Stimulated activated CD8-positive, alpha-beta memory T cell treated with anti-CD3 and anti-CD28 coated beads, Interleukin-7, amount 100 ng/mL, for 24 hours (primary cell): ENCODE results near the gene SLC34A1.
A peak's percentile ranks its signal among the peaks of the same experiment; 100 is the strongest.

ENCODE experiments used
- DNase-seq: peaks from one replicate; pipeline ENCODE4 v3.0.0-alpha.2; 2020; ENCODE audit warnings: low read depth

SLC34A1 gene

GRCh38 chr5:177388521-177389052 is 4.4 kb downstream of the SLC34A1 start:
- no peak for DNase-seq

DNA sequence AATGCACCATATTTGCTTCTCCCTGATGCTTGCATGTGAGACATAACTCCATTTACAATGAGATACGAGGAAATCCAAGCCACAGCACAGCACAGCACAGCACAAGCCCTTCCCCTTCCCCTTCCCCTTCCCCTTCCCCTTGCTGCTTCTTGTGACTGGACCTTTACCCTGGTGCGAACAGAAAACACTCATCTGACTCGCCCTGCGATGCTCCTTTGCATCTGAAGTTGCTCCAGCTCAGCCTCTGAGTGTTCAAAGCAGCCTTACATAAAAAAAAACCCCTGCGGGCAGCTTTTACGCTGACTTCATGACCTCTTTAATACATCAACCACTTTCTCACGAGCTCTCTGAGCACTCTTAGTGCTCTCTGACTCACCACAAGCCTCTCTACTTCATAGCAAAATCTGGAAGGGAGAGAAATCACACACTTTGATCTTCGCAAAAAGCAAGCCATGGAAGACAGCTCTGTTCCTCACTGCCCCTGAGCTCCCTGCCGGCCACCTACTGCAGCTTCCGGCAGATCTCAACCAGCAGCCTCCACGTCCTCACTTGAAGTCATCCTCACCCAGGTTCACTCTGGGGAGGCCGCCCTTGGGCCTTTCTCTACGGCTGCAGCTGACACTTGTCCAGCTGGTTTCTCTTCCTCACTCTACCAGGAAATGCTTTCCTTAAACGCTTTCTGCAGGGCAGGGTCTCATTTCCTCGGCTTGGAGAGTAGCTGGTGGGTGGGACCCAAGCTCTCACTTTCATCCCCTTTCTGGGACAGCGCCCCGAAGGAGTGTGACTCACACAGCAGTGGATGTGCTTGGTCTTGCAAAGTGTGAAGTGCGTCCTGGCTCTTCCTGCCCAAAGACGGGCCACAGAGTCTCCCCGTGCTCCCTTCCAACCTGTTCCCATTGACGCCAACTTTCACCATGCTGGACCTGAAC is 5.3 kb downstream of the SLC34A1 start:
- no peak for DNase-seq

- DNase-seq, result peak; percentile 81
Observed at GRCh38 chr5:177390363-177391300, 6.4 kb downstream of the SLC34A1 start.

GRCh38 chr5:177392765-177393164 is 8.5 kb downstream of the SLC34A1 start:
- no peak for DNase-seq

DNA sequence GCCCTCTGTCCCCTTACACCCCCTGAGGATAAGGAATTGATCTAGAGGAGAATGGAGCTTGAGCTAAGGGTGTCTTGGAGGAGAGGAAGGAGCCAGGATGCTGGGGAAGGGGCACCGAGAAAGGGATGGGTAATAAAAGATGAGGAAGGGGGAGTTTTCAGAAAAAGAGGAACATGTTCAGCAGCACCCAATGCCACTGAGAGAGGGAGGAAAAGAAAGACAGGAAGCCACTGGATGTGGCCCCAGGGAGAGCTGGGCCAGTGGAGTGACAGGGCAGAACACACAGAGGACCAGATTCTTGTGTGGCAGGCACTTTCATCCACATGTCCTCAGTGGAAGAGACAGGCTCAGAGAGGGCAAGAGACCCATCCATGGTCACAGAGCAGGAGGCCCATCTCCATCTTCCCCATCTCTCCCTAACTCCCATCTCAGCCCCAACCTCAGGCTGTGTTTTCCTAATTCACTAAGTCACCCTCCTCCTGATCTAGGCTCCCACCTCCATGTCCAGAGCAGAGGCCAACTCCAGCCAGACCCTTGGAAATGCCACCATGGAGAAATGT is 9.1 kb downstream of the SLC34A1 start:
- DNase-seq, result no peak

- no peak for DNase-seq
Observed at GRCh38 chr5:177393990-177394389, 9.8 kb downstream of the SLC34A1 start.

- no peak for DNase-seq
Observed at GRCh38 chr5:177396078-177396477, 11.8 kb downstream of the SLC34A1 start.

- DNase-seq, result no peak
Observed at GRCh38 chr5:177396807-177397206, 12.6 kb downstream of the SLC34A1 start.

GRCh38 chr5:177397875-177398390 is 13.7 kb downstream of the SLC34A1 start:
- DNase-seq, result no peak

DNA sequence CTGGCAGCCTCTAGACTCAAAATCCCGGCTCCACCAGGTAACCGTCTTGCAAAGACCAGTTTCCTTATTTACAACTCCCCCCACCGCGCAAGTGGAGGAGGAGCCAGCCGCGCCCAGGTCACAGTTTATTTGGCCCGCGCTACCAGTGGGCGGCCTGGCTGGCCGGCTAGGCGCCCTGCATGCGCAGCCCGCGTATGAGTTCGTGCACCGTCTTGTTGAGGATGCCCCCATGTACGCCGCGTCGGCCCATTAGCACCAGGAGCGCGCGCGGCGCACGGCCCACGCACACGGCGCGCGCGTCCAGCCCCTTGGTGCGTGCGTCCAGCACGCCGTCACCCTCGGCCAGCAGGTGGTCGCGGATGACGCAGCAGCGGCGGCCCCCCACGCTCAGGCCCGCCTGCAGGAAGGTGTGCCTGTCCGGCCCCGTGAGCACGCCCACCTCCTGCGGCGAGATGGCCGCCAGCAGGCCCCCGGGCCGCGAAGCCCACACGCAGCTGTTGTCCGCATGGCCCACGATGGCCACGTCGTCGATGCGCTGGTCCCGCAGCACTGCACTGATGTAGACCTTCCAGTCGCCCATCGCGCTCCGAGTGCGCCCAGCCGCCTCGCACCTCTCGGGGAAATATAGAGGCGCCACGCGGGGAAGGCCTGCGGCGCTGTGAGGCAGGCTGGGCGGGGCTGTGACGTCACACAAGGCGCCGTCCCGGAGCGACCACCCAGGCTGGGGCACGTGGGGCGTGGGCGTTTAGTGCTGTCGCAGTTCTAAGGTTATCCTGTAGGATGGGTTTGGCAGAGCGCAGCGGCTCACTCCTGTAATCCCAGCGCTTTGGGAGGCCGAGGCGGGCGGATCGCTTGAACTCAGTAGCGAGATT is 16.0 kb downstream of the SLC34A1 start, which contains the start of gene PFN3:
TSS of gene PFN3 (minus strand) at position 665 of the 872 bp plus-strand sequence. CDS start at position 580, 85 bp downstream.
- no peak for DNase-seq

GRCh38 chr5:177402271-177403043 is 18.2 kb downstream of the SLC34A1 start:
- no peak for DNase-seq

DNA sequence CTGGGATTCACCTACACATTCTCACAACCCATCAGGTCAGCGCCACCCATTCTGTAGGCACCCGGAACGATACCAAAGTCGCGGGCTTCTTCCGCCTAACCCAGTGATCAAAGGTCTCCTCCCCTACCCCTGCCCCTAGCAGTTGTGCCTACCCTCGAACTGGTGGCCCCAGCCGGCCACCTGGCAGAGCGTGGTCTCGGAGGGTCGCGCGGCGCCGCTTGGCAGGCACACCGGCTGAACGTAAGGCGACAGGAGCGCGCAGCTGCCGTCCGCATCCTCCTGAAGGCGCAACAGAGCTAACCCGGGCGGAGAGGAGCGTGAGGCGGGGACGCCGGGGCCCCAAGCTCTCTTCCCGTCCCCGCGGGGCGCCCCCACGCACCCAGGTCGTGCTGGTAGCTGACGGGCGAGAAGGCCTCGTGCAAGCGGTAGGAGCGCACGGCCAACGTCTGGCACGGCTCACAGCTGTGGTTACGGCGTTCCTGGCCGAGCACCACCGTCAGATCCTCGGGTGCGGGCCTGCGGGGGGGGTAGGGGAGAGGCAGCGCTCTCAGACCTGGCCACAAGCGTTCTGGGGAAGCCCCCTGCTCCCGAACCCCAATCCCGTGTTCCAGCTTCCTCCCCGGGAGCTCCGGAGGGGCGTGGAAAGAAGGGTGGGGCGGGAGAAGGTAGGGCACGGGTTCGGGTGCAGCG is 19.0 kb downstream of the SLC34A1 start:
- no peak for DNase-seq

DNA sequence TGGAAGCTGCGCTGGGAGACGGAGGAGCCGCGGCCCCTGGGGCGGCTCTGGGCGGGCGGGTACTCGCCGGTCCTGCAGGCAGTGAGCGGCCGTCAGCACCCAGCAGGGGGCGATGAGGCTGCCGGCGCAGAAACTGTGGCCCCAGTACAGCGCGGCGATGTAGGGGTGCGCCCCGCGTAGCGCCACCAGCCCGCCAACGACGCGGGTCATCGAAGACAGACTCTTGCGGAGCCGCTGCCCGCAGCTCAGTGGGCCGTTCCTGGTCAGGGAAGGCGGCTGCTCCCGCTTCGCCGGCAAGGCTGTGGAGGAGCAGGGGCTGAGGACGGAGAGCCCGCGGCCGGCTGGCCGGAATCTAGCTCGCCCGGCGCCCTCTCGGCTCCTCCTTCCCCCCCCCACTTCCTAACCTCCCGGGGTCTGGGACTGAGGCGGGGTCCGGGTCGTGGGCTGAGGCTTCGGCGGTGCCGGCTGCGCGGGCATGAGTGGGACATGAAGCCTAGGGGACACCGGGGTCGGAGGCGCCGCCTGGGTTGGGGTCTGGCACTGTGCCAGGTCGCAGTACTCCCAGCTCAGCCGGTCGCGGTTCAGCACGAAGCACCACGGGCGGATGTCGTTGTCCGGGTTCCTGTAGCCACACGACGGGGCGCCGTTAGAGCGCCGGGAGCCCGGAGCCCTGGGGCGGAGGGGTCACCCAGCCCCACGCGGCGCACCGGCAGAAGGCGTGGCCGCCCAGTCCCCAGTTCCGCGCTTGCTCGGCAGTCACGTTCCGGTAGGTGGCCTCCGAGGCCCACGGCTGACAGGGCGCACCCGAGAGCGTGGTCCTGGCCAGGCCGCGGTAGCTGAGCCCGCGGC is 19.8 kb downstream of the SLC34A1 start:
- peak; percentile 63 for DNase-seq

DNA sequence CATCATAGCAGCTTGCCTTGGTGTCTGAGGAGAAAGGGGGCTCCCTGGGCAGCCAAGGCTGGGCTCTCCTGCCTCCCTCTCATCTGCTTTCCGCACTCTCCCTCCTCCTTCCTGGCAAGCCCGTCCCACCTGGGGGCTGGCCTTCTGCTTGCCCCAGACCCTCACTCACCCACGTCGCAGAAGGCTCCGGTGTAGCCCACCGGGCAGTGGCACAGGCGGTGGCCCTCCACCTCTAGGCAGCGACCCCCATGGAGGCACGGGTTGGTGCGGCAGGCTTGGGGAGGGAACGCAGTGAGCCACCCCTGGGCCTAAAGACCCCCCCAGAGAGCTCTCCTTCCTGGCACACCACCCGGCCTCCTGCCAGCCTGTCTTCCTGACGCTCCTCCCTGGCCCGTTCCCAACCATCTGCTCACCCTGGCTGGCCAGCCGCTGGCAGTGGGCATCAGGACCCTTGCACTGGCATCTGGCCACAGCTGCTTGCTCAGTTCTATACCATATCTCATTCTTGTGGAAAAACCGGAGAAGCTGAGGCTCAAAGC is 20.5 kb downstream of the SLC34A1 start:
- DNase-seq, result no peak

DNA sequence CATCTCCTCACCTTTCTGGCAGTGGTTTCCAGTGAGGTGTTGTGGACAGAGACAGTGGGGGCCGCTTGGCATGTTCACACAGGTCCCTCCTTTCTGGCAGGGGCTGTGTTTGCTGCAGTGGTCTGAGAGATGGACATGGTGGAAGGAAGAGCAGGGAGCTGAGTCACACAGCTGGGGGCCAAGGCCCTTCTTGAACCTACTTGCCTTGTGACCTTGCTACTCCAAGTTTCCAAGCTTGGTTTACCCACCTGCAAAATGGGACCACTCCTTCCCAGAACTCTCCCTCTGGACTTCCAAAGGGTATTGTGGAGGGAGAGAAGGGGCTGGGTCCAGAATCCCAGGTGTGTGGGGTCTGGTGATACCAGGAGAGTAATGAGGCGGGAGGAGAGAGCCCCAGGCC is 21.1 kb downstream of the SLC34A1 start:
- no peak for DNase-seq

DNA sequence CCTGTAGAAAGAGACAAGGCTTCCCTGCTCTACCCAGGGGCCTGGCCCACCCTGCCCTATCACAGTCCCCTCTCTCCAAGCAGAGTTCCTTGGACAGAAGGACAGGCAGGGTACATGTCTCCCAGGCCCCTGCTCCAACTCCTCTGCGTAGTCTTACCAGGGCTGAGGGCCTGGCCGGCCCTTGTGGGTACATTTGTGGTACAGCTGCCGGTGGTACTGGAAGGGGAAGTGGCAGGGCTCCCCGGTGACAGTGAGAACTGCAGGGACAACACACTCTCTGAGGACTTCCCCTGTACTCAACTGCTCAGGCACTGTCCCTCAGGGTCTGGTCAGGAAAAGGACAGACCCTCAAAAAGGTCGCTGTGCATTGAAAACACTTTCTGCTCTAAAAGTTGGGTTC is 21.6 kb downstream of the SLC34A1 start:
- no peak for DNase-seq

DNA sequence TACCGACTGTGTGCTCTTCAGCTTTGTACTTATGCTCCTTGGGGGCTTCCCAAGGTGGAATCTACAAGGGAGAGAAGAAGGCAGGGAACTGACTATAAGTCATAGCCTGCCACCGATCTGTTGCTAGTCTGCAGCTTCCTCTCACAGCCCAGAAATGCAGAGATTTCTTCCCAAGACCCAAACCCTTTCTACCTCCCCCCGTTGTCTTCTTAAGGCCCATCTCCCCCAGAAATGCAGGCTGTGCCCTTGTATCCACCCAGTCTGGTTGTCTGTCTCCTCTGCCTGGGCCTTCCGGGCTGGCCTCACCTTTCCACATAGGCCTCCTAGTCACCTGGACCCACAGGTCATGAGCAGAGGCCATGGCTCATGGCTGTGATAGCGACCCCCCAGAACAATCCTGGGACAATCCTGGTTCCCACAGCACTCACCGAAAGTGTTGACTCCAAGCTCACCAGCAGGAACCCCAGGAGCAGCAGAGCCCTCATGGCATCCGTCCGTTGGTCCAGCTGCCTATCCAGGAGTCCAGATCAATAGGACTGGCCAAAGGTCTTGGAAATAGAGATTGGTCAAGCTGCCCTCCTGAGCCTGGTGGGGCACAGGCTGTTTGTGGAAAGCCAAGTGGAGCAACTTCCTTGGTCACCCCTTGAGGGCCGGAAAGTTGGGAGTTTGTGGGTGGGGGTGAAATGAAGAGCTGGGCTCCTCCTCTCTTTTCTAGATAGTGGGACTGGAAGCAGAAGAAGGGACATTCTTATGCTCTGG is 25.0 kb downstream of the SLC34A1 start, which contains the start of gene F12:
TSS of gene F12 (minus strand) at position 522 of the 759 bp plus-strand sequence. CDS start at position 485, 37 bp downstream.
- DNase-seq, result no peak
